NK-92 (cell line): ENCODE results near the gene MRNIP.
"Not testable (repeated sequence)": the region's sequence is repeated elsewhere in the genome, so short reads cannot be mapped to it uniquely, and the experiment has no call there.

ENCODE experiments used
- DNase-seq: peaks from one replicate; lab custom pipeline; 2025; ENCODE audit not compliant: unreplicated experiment; lab: John Stamatoyannopoulos, UW

Gene MRNIP

DNA sequence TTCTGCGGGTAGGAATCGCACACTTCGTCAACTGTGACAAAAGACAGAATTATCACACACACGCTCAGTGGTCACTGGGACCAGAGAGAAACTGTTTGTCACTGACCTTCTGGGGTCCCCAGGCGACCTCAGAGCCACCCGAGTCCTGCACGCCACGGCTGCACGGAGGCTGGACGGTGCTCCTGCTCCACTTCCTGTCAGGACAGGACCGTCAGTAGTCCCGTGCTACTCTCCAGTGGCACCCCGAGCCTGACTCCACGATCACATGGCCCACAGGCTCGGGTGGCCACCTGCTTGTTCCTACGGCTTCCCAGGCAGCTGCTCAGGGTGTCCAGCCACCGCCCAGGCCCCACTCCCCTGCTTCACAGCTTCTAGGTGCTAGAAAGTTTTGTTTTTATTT is 17.9 kb downstream of the MRNIP start:
- DNase-seq: no peak

DNA sequence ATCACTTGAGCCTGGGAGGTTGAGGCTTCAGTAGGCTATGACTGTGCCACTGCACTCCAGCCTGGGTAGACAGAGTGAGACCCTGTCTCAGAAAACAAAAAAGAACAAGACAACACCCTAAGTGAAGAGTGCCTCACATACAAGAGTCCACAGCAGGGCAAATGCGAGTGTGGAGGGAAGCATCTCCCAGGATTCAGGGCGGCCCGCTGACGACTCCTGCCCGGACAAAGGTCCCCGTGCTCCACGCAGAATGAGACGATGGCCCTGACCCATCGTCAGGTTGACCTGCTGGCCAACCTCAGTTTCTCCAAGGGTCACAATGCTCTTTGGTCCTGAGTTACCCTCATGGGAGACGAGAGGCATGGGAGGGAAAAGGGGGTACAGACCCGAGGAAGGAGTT is 18.3 kb downstream of the MRNIP start:
- DNase-seq: no peak

DNA sequence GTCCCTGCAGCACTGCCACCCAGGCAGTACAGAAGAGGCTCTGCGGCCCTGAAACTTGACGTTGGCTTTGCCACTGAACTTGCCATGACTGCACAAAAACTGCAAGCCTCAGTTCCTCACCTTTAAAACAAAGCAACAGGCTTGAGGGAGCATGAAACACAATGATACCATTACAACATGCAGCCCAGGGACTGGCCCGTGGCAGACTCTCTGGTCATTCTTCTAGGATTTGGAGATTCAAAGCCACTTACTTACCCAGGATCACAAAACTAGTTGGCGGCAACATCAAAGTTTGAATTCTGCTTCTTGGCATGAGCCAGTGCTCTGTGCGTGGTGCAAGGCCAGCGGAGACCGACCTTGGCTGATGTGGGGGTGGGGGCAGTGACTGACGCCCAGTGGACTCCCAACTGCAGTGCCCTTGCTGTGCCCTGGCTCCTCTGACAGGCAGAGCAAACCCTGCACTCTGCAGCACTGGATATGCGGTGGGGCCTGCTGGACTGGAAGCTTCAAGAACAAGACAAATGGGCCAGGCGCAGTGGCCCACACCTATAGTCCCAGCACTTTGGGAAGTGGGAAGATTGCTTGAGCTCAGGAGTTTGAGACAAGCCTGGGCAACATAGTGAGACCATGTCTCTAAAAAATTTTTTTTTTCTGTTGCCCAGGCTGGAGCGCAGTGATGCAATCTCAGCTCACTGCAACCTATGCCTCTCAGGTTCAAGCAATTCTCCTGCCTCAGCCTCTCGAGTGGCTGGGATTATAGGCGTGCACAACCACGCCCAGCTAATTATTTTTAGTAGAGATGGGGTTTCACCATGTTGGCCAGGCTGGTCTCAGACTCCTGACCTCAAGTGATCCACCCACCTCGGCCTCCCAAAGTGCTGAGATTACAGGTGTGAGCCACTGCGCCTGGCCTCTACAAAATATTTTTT is 19.0 kb downstream of the MRNIP start:
- no peak for DNase-seq

DNA sequence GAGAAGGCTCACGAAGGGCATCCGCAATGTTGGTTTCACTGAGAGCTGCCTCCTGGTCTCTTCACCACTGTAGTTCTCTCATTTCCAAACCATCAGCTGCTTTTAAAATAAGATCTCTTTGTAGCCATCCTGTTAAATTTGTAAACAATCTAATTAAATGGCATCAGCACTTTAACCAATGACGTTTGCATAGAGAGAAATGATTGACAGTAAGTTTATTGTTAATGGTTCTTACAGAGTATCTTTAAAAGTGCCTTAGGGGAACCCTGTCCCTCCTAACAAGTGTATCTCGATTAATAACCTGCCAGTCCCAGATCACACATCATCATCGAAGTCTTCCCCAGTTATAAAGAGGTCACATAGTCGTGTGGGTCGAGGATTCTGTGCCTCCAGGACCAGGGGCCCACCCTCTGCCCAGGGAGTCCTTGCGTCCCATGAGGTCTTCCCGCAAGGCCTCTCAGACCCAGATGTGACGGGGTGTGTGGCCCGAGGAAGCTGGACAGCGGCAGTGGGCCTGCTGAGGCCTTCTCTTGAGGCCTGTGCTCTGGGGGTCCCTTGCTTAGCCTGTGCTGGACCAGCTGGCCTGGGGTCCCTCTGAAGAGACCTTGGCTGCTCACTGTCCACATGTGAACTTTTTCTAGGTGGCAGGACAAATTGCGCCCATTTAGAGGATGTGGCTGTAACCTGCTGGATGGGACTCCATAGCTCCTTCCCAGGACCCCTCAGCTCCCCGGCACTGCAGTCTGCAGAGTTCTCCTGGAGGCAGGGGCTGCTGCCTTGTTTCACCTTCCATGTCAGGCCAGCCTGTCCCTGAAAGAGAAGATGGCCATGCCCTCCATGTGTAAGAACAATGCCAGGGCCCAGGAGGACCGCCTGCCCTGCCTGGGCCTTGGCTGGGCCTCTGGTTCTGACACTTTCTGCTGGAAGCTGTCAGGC is 21.3 kb downstream of the MRNIP start:
- no peak for DNase-seq

DNA sequence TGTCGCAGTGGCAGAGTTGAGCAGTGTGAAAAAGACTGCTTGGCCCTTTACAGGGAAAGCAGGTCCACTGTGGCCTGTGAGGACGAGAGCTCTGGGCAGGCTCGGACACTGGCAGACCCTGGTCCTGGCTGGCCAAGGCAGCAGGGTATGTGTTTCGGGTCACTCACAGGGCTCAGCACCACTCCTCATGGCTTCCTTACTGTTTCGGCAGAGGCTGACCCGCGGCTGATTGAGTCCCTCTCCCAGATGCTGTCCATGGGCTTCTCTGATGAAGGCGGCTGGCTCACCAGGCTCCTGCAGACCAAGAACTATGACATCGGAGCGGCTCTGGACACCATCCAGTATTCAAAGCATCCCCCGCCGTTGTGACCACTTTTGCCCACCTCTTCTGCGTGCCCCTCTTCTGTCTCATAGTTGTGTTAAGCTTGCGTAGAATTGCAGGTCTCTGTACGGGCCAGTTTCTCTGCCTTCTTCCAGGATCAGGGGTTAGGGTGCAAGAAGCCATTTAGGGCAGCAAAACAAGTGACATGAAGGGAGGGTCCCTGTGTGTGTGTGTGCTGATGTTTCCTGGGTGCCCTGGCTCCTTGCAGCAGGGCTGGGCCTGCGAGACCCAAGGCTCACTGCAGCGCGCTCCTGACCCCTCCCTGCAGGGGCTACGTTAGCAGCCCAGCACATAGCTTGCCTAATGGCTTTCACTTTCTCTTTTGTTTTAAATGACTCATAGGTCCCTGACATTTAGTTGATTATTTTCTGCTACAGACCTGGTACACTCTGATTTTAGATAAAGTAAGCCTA is 22.2 kb downstream of the MRNIP start:
- no peak for DNase-seq

- not testable (repeated sequence) for DNase-seq
These were observed 23.7 kb downstream of the MRNIP start for GRCh38 chr5:179834871-179835270.

- DNase-seq: no peak
These were observed 24.5 kb downstream of the MRNIP start for GRCh38 chr5:179834120-179834519.

DNA sequence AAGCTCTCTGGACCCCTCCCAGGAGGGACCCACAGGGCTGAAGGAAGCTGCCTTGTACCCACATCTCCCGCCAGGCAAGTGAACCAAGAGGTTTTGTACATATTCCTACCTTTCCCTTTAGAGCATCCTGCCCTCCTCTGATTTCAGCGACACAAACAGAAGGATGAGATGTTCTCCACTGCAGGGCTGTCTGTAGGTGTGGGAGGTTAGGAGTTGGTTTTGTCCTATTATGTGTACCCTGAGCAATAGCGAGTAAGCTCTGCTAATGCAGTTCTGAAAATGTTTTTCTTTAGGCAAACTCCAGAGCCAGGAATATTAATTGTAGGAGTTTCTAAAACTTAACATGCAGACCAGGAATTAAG is 24.9 kb downstream of the MRNIP start:
- no peak for DNase-seq

- DNase-seq: no peak
These were observed 25.4 kb downstream of the MRNIP start for GRCh38 chr5:179833056-179833708.

GRCh38 chr5:179832039-179832745 is 26.4 kb downstream of the MRNIP start:
- no peak for DNase-seq

DNA sequence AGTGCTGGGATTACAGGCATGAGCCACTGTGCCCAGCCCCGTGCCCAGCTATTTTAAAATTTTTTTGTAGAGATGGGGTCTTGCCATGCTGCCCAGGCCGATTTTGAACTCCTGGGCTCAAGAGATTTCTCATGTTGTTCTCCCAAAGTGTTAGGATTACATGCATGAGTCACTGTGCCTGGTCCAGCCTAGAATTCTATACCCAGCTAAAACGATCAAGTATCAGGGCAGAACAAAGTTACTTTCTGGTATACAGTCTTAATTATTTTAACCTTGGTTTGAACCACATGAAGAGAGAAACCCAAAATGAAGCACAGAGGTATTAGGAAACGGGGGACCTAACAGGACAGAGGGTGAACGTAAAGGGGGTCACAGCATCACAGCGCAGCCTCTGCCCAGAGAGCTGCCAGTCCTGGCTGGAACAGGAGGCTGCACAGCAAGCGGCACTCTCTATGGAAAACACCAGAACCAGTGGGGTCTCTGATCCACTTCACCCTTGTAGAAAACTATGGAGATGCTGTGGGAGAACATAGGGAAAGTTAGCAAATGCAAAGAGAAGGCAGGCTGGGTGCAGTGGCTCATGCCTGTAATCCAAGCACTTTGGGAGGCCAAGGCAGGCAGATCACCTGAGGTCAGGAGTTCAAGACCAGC is 27.7 kb downstream of the MRNIP start:
- DNase-seq: no peak

- no peak for DNase-seq
These were observed 28.7 kb downstream of the MRNIP start for GRCh38 chr5:179829732-179830435.

- DNase-seq: no peak
These were observed 29.7 kb downstream of the MRNIP start for GRCh38 chr5:179828756-179829421.

DNA sequence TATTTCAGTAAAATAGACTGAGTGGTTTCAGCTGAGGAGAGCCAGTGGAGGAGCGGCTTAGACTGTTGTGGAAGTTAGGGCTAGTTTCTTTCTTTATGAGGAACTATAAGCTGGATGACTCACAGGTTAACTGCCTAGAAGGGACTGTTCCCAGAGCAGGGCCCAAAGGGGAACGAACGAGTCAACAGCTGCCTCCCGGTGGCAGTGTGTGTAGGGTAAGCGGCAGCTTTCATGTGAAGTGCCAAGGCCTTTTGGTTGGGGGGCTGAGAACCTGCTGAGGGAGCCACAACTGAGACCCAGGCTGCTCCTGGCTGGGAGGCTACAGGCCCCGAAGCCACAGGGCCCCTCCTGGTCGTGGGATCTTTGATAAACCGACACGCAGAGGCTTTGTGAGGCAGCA is 30.9 kb downstream of the MRNIP start:
- no peak for DNase-seq

- DNase-seq: no peak
These were observed 32.9 kb downstream of the MRNIP start for GRCh38 chr5:179825655-179826182.

- no peak for DNase-seq
These were observed 33.9 kb downstream of the MRNIP start for GRCh38 chr5:179824745-179825112.

DNA sequence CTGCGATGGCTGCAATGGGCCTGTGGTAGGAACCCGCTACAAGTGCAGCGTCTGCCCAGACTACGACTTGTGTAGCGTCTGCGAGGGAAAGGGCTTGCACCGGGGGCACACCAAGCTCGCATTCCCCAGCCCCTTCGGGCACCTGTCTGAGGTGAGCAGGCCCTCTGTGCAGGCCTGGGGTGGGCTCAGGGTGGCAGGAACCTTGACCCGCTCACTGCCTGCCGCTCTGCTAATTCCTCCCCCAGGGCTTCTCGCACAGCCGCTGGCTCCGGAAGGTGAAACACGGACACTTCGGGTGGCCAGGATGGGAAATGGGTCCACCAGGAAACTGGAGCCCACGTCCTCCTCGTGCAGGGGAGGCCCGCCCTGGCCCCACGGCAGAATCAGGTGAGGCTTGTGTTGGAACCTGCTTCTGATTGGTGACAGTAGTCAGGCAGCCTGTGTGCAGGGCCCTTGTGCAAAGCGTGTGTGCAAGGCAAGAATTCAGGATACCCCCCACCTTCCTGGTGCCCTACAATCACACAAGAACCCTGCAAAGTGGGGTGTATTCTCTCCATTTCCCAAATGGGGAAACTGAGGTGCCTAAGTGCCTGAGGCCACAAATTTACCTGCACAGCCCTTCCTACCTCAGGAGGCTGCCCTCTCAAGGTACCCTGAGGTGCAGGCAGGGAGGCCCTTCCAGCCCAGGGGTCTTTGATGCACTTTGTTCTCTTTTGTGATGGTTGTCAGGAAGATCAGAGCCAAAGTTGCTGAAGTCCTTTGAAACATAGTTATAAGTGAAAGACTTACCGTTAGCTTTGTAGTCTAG is 34.5 kb downstream of the MRNIP start:
- no peak for DNase-seq
